ENCODE results near the gene HCN4. TPM values are rescaled to one million over a fixed set of nuclear protein-coding genes. Genes with fewer than 3 reads are reported as not detected.

The HCN4 gene
- polyA plus RNA-seq, 1 donor from 2014 or later: 4.0 TPM

- TF ChIP-seq TAF1 (IDR thresholded peaks at IDR 0.05; ENCODE audit: low read depth): no peak
- TF ChIP-seq RAD21 (conservative IDR thresholded peaks at IDR 0.05): no peak
- TF ChIP-seq SMC3 (conservative IDR thresholded peaks at IDR 0.05; ENCODE audit: poor library complexity): no peak
- no peak for TF ChIP-seq EZH2 (IDR thresholded peaks at IDR 0.05; ENCODE audit: borderline replicate concordance, insufficient read depth, low read length, poor library complexity, severe bottlenecking)
- TF ChIP-seq MXI1 (conservative IDR thresholded peaks at IDR 0.05; ENCODE audit: poor library complexity, severe bottlenecking): no peak
- no peak for TF ChIP-seq REST (IDR thresholded peaks at IDR 0.05; ENCODE audit: borderline replicate concordance)
- no peak for TF ChIP-seq EP300 (conservative IDR thresholded peaks at IDR 0.05; ENCODE audit: poor library complexity, severe bottlenecking)
- no peak for TF ChIP-seq POLR2AphosphoS5 (IDR thresholded peaks at IDR 0.05)
- no peak for TF ChIP-seq CTCF (IDR thresholded peaks at IDR 0.05; ENCODE audit: poor library complexity, severe bottlenecking)
- no peaks in the 10 kb centered on the region for H3K27me3 ChIP-seq (ENCODE audit: insufficient read depth, low read depth, low read length)
- H3F3A ChIP-seq (ENCODE audit: insufficient read depth, low read length, poor library complexity, severe bottlenecking): no peaks in the 10 kb centered on the region
- no peak overlapping the region for H3K4me3 ChIP-seq (ENCODE audit: low read length)
- no peak overlapping the region for H3K27ac ChIP-seq (ENCODE audit: low read length)
- no peak overlapping the region for H3K4me2 ChIP-seq (ENCODE audit: low read length)
- H3K9ac ChIP-seq (ENCODE audit: low read length): no peak overlapping the region
- no peaks in the 10 kb centered on the region for H3K79me2 ChIP-seq (replicated peaks; ENCODE audit: insufficient read depth, low read length)
- no peaks in the 10 kb centered on the region for H3K9me3 ChIP-seq (ENCODE audit: low read length)
- peaks cover 5% of the 10 kb centered on the region for H3K36me3 ChIP-seq (ENCODE audit: insufficient read depth, low read length)
- H4K20me1 ChIP-seq (ENCODE audit: insufficient read depth): no peaks in the 10 kb centered on the region
- no peak overlapping the region for H2AFZ ChIP-seq (ENCODE audit: low read depth, low read length)
- H3K9me2 ChIP-seq (ENCODE audit: insufficient read depth, low read length): no peaks in the 10 kb centered on the region
These were observed 45.9 kb downstream of the HCN4 start for GRCh38 chr15:73322665-73323373.

GRCh38 chr15:73321496-73322450 lies 47.0 kb downstream of the HCN4 start:
- Histone ChIP-seq H4K20me1 (ENCODE audit: insufficient read depth) (no peaks in the 10 kb centered on the region), H3K4me3 (ENCODE audit: low read length) (no peak overlapping the region), H3K27me3 (ENCODE audit: insufficient read depth, low read depth, low read length) (no peaks in the 10 kb centered on the region), H3K27ac (ENCODE audit: low read length) (no peak overlapping the region), H3K9me2 (ENCODE audit: insufficient read depth, low read length) (no peaks in the 10 kb centered on the region), H3K9ac (ENCODE audit: low read length) (no peak overlapping the region), H3K36me3 (ENCODE audit: insufficient read depth, low read length) (peaks cover 5% of the 10 kb centered on the region), H2AFZ (ENCODE audit: low read depth, low read length) (no peak overlapping the region), H3F3A (ENCODE audit: insufficient read depth, low read length, poor library complexity, severe bottlenecking) (peaks cover 4% of the 10 kb centered on the region), H3K79me2 (replicated peaks; ENCODE audit: insufficient read depth, low read length) (no peaks in the 10 kb centered on the region), H3K4me2 (ENCODE audit: low read length) (no peak overlapping the region), H3K9me3 (ENCODE audit: low read length) (no peaks in the 10 kb centered on the region)
- TF ChIP-seq SMC3 (conservative IDR thresholded peaks at IDR 0.05; ENCODE audit: poor library complexity) (no peak), EP300 (conservative IDR thresholded peaks at IDR 0.05; ENCODE audit: poor library complexity, severe bottlenecking) (no peak), CTCF (IDR thresholded peaks at IDR 0.05; ENCODE audit: poor library complexity, severe bottlenecking) (no peak), RAD21 (conservative IDR thresholded peaks at IDR 0.05) (no peak), MXI1 (conservative IDR thresholded peaks at IDR 0.05; ENCODE audit: poor library complexity, severe bottlenecking) (no peak), POLR2AphosphoS5 (IDR thresholded peaks at IDR 0.05) (no peak), TAF1 (IDR thresholded peaks at IDR 0.05; ENCODE audit: low read depth) (no peak), REST (IDR thresholded peaks at IDR 0.05; ENCODE audit: borderline replicate concordance) (no peak), EZH2 (IDR thresholded peaks at IDR 0.05; ENCODE audit: borderline replicate concordance, insufficient read depth, low read length, poor library complexity, severe bottlenecking) (no peak)

Data from neural cell (in vitro differentiated cells).